Skin epidermis (tissue), 12 donors: ENCODE measurements around the gene UAP1L1.

Experiments
- H3K27ac ChIP-seq, 21 experiments: fragments of 200-600 bp; sonication (generic) in 11 of 21; one replicate each; pipeline ENCODE4 v1.5.0; 2020; ENCODE audit warnings: mild to moderate bottlenecking in 3 of 21, inconsistent platforms in 2 of 21, moderate library complexity in 2 of 21
- H3K4me3 ChIP-seq, 7 experiments: fragments of 200-600 bp; sonication (generic) in 2 of 7; one replicate each; pipeline ENCODE4 v1.5.0; 2020; ENCODE audit warnings: inconsistent platforms in 2 of 7, mild to moderate bottlenecking in 2 of 7, moderate library complexity in 1 of 7

UAP1L1 gene, protein sequence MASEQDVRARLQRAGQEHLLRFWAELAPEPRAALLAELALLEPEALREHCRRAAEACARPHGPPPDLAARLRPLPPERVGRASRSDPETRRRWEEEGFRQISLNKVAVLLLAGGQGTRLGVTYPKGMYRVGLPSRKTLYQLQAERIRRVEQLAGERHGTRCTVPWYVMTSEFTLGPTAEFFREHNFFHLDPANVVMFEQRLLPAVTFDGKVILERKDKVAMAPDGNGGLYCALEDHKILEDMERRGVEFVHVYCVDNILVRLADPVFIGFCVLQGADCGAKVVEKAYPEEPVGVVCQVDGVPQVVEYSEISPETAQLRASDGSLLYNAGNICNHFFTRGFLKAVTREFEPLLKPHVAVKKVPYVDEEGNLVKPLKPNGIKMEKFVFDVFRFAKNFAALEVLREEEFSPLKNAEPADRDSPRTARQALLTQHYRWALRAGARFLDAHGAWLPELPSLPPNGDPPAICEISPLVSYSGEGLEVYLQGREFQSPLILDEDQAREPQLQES

DNA sequence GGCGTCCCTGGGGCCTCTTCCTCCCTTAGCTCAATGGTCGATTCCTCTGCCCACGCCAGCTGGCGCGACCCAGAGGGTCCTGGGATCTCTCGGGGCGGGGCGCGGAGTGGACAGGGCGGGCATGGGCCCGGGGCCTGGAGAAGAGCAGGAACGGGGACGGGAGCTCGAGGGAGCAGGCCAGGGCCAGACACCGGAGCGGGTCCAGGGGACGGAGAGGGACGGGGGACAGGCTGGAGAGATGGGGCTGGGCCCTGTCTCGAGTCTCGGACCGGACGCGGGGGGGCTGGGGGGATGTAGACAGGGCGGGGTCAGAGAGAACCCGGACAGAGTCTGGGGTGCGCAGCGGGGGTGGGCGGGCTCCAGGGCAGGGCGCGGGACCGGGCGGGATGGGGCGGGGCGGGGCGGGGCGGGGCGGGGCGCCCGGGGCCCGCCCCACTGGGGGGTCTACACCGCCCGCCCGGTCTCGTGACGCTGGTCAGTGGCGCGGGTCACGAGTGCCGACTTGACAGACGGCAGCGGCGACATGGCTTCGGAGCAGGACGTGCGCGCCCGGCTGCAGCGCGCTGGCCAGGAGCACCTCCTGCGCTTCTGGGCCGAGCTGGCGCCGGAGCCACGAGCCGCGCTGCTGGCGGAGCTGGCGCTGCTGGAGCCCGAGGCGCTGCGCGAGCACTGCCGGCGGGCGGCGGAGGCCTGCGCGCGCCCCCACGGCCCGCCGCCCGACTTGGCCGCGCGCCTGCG lies at the start of gene UAP1L1:
Gene UAP1L1, plus strand, starts transcription at position 508 of the 738 bp plus-strand sequence. Its CDS starts 16 bp downstream, at position 524.
- Histone ChIP-seq H3K27ac (peak within 1 kb of the TSS; percentile 62 to 87 (median 79)), H3K4me3 (peak within 1 kb of the TSS; percentile 46 to 71 (median 61))

DNA sequence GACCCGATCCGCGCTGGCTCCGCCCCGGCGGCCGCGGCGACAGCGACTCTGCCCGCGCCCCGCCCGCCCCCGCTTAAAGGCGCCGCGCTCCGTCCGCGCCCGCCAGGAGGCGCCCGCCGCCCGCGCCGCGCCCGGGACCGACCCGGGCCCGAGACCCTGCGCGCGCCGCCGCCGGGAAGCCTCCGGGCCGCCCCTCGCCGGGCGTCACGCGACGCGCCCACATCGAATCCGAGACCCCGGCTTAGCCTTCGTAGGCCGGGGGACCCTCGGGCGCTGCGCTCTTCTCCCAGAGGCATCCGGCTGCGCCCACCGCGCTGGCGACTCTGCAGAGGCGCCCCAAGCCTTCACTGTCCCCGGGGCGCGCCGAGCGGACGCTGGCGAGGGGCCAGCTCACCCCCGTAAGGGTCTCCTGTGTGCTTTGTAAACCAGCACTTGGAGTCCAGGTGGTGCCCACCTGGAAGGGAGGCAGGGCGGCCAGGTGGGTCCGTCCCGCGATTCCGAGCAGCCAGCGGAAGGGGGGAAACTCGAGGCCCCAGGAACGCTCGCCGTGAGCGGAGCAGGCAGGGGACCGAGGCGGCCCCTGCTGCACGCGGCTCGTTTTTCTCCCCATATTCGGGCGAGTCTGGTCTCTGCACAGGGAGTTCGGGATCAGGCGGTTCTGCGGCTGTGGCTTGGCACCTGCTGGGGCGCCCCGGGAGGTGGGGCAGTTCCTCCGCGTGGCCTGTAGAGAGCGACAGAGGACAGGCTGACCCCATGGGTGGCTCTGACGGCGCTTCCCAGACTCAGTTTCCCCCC lies 48.9 kb upstream of the UAP1L1 start:
- peak overlapping the region in 19 of 21 experiments; percentile 31 to 92 (median 74) for H3K27ac ChIP-seq
- H3K4me3 ChIP-seq: peak overlapping the region; percentile 34 to 58 (median 48)

DNA sequence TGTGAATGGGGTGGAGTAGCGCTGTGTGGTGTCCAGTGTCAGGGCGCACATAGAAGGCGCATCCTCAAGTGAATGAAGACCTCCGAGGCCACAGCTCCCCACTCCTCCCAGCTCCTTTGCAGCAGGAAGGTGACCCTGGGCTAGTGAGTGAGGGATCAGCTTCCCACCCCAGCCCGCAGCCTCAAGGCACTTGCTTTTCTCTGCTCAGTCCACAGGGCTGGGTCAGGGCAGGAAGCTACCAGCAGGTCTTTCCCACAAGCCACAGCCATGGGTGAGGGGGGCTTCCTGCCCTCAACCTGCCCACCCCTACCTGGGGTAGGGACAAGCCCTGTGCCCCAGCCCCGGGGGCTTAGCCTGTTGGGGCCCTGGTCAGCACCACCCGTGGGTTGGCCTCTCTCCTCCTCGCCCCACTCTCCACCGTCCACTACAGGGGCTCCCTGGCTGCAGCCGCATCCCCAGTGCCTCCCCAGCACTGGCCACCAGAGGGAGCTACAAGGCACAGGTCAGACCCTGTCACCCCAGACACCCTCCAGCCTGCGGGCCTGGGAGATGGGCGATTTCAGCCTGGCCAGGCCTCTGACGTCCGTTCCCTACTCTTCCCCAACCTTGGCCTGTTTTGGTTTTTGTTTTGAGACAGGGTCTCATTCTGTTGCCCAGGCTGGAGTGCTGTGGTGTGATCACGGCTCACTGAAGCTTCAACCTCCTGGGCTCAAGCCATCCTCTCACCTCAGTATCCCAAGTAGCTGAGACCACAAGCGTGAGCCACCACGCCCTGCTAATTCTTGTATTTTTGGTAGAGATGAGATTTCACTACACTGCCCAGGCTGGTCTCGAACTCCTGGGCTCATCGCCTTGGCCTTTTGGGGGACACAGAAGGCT lies 48.0 kb upstream of the UAP1L1 start:
- Histone ChIP-seq H3K27ac (peak overlapping the region in 17 of 21 experiments; percentile 0 to 92 (median 76)), H3K4me3 (peak overlapping the region; percentile 34 to 58 (median 48))

DNA sequence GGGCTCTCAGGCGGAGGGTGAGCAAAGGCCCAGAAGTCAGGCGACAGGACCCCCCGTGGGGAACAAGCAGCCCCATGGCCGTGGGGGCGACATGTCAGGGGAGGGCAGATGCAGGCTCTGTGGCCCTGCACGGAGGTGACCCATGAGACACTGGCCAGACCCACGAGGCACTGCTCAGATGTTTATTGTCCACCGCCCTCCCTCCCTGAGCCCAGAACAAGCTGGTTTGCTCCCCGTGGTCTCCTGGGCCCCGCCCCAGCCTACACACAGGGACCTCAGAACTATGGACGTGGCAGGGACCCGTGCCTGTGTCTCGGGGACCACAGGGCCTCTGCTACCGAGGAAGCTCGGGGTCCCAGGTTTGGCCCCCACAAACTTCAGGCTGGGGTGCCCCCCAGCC lies 47.3 kb upstream of the UAP1L1 start:
- Histone ChIP-seq H3K27ac (peak overlapping the region in 17 of 21 experiments; percentile 0 to 92 (median 74)), H3K4me3 (peak overlapping the region; percentile 13 to 58 (median 19))

DNA sequence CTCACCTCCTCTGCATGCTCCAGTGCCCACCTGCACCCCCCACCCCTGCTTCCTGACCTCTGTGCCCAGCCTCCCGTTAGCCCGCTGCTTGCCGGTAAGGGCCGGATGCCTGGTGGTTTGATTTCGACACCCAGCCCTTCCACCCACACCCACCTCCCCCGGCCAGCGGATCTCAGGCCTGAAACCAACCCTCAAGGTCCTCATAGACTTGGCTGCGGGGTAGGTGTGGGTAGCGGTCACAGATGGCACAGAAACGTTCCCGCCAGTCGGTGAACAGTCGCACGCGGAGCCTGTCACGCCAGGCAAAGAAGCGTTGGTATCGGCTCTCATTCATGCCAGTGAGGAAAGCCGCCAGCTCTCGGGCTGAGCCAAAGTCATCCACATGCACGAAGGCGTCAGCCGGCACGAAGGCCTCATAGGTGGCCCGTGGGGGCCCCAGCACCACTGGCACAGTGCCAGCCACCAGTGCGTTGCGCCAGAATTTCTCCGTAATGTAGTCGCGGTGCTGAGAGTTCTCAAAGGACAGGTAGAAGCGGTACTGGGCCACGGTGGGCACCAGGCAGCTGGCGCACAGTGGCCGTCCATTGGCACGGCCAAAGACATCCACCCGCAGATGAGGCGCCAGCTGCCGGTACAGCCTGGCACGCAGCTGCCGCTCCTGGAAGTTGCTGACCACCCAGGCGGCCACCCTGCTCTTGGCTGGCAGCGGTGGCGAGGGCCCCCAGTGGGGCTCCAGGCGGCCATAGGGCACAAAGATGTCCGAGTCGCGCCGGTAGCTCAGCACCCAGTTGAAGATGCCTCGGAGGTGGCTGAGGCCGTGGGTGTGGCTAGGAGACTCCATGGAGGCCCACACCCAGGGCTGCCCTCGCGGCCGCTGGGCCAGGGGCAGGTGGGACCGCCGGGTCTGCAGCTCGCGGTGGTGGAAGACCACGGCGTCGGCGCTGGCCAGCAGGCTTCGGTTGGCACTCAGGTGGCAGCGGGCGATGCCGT lies 46.5 kb upstream of the UAP1L1 start:
- peak overlapping the region in 18 of 21 experiments; percentile 5 to 92 (median 72) for H3K27ac ChIP-seq

DNA sequence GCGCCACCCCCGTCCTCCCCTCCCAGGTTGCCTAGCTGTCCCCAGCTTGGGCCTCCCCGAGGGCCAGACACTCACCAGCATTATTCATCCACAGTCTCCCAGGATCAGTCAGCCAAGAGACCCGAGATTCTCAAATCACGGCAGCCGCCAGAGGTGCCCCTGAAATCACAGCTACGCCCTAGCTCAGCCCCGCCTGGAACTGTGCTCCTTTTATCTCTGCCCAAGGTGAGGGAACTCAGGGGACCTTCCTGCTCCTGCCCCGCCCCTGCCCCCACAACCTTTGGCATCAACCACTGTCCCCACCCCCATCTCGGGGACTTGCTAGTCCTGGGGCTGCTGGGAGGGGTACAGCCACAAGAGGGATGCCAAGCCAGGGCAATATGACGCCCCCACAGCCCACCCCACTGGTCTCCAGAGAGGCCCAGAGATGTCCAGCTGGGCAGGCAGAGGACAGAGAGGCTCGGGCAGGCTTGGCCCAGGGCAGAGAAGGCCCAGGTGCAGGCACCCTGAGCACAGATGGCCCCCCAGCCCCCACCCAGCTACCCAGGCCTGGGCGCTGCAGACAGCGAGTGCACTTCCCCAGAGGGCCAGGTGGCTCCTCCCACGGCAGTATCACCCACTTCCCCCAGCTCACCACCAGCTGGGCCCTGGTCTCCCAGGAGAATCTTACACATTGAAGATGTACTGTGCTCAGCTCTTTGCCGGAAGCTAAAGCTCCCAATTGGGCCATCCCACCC lies 45.2 kb upstream of the UAP1L1 start, which contains the start of gene FUT7:
Gene FUT7, minus strand, starts transcription at position 185 of the 737 bp plus-strand sequence. Its CDS starts 97 bp downstream, at position 88.
- Histone ChIP-seq H3K27ac (peak within 1 kb of the TSS in 19 of 21 experiments; percentile 14 to 92 (median 65)), H3K4me3 (peak within 1 kb of the TSS; percentile 13 to 58 (median 19))

More for the DNA sequence above, 46.5 kb upstream of the UAP1L1 start:
- H3K4me3 ChIP-seq: peak overlapping the region; percentile 13 to 58 (median 19)

DNA sequence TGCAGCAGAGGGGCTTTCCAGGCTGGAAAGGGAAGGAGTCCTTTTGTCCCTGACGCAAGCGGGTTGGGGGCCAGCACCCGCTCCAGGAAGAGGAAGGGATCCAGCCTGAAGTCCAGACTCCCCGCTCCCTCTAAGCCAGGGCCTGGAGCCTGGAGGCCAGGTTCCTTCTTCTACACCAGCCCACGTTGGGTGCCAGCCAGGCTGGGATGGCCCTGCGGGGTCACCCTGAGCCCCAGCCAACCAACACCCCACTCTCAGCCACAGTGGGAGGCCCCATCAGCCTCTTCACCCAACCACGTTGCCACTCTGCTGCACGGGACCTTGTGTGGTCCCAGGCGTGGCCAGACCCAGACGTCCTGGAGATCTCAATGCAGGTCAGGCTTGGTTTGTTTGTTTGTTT lies 44.5 kb upstream of the UAP1L1 start:
- peak overlapping the region in 15 of 21 experiments; percentile 24 to 92 (median 72) for H3K27ac ChIP-seq
- H3K4me3 ChIP-seq: peak overlapping the region in 5 of 7 experiments; percentile 0 to 54 (median 19)

DNA sequence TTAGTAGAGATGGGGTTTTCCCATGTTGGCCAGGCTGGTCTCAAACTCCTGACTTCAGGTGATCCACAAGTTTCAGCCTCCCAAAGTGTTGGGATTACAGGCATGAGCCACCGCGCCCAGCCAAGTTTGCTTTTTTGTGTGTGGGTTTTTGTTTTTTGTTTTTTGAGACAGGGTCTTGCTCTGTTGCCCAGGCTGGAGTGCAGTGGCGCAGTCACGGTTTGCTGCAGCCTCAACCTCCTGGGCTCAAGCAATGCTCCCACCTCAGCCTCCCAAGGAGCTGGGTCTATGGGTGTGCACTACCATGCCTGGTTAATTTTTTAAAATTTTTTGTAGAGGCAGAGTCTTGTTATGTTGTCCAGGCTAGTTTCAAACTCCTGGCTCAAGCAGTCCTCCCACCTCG lies 43.8 kb upstream of the UAP1L1 start:
- Histone ChIP-seq H3K27ac (peak overlapping the region in 12 of 21 experiments; percentile 1 to 92 (median 75)), H3K4me3 (peak overlapping the region in 6 of 7 experiments; percentile 1 to 54 (median 13))

DNA sequence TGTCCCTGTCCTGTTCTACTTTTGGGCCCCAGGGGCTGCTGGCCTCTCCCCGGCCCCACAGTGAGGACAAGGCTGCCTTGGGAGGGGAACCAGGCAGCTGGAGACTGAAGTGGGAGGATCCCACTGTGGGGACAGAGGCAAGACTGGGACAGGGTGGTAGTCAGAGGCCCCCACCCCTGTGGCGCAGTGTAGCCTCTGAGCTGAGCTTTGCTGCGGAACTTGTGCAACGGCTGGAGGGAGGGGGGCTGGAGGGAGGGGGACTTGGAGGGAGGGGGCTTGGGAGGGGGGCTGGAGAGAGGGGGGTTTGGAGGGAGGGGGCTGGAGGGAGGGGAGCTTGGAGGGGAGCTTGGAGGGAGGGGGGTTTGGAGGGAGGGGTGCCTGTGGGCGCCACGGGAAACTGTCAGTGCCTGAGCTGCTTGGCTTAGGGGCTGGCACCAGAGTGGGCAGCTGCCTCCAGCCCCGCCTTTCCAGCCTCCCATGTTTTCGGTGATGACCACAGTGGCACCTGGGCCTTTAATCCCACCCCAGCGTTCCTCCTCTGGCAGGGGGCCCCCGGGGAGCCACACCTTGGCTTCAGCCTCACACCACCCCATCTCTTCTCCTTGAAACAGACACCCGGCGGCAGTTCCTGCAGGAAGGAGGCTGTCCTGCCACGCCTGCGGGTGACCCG lies 43.1 kb upstream of the UAP1L1 start:
- H3K4me3 ChIP-seq: peak overlapping the region in 5 of 7 experiments; percentile 2 to 54 (median 13)
- H3K27ac ChIP-seq: peak overlapping the region in 15 of 21 experiments; percentile 1 to 92 (median 70)

DNA sequence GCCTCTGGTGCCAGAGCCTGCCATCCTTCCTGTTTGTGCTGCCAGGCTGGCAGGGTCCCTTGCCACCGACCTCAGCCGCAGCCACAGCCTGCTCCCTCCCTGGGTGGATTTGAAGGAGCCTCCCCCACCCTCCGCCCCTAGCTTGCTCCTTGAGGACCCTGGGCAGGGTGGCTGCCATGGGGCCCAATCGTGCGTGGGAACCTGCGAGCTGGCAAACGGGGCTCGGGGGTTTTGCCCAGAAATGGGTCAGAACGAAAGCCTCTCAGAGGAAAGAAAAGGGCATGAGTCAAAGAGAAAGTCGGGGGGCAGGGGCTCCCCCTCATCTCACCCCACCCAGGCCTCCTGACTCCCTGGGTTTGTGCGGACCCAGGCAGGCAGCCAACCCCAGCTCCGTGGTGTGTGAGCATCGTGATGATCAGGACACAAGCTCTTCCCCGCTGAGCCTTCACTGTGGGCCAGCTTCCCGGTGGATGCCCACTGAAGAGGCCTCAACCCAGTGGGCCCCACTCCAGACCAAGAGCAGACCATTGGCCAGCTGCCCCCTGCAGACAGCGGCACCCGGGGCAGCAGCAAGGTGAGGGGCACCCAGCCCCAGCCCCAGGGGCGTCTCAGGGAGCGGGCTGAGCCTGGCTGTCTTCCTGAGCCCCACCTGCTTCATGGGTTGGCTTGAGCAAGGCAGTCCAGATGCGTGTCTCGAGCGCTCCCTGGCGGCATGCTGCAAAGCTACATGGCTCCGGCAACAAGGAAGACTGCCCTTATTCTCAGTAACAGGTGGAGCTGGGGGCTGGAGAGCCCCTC lies 42.4 kb upstream of the UAP1L1 start:
- peak overlapping the region in 16 of 21 experiments; percentile 1 to 92 (median 57) for H3K27ac ChIP-seq
- H3K4me3 ChIP-seq: peak overlapping the region in 4 of 7 experiments; percentile 1 to 18 (median 2)

DNA sequence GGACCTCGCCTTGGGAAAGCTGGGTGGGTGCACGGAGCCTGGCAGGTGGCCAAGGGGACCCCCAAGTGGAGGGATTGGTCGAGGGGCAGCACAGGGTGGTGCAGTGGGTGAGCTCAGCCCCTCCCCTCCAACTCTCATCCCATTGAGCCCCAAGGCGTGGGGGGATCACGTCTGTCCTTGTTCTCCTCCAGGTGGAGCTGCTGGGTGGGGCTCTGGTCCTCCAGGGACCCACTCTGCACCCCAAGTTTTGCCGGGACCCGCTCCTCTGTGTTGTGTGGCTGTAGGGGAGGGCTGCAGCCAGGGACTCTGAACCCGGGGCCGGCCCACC lies 41.8 kb upstream of the UAP1L1 start:
- Histone ChIP-seq H3K4me3 (no peak overlapping the region), H3K27ac (peak overlapping the region in 3 of 21 experiments; percentile 83 to 92 (median 91))

DNA sequence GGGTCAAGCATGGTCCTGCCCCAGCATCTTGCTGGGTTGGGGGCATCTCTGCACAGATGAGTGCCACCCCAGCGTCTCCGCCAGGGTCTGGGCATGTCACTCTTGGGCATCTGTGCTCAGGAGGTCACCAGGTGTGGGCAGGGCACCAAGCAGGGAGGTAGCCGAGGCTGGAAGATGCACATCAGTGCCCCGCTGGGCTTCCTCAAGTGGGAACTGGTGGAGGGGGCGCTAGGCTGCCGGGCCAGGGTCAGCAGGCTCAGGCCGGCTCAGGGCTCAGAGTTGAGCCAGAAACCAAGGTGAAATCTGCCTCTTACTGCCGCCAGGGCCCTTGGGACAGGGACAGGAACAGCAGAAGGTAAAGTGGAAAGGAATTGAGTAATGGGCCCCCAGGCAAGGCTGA lies 41.4 kb upstream of the UAP1L1 start:
- H3K27ac ChIP-seq: no peak overlapping the region
- no peak overlapping the region for H3K4me3 ChIP-seq

DNA sequence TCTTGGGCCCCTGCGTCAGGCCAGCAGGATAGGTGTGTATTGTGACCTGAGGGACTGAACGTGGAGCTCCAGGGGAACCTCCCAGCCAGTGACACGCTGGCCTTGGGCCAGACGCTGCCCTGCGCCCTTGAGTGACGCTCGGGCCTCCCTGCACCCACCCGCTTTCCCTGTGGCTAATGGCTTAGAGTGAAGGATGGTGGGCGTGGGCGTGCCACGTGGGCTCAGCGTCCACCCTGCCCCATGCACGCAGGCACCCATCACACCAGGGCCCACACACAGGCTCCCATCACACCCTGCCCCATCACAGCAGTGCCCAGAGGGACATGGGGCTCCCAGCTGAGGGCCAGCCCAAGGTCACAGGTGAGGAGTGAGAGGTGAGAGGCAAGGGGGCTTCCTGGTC lies 40.3 kb upstream of the UAP1L1 start:
- Histone ChIP-seq H3K27ac (no peak overlapping the region), H3K4me3 (no peak overlapping the region)

DNA sequence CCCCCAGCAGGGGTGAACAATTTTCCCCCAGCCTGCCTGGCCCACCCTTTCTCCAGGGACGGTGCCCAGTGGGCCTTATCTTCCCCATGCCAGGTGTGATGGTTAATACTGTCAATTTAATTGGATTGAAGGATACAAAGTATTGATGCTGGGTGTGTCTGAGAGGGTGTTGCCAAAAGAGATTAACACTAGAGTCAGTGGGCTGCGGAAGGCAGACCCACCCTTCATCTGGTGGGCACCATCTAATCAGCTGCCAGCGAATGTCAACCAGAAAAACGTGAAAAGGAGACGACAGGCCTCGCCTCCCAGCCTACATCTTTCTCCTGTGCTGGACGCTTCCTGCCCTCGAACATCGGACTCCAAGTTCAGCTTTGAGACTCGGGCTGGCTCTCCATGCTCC lies 39.8 kb upstream of the UAP1L1 start:
- no peak overlapping the region for H3K27ac ChIP-seq

DNA sequence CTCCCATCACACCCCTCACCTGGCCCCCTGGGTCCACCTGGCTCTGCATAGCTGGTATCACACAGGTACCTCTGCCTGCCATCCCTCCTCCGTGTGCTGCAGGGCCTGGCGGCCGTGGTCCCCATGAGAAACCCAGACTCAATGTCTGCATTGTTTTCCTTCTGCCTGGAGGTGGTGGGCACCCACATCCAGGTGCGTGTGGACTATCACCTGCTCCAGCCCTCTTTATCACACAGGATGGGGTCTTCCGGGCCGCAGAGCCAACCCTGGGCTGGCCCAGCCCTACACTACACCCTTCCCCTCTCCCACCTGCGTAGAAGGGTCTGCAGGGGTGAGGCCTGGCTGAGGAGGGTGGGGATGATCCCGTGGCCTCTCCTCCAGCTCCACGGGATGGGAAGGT lies 38.4 kb upstream of the UAP1L1 start:
- Histone ChIP-seq H3K4me3 (no peak overlapping the region), H3K27ac (no peak overlapping the region)

More for the DNA sequence above, 39.8 kb upstream of the UAP1L1 start:
- H3K4me3 ChIP-seq: no peak overlapping the region
